SK-N-SH treated with all-trans-retinoic acid at 6 μM for 48 hours (cell line): ENCODE results near the gene SLC13A3.

Experiments used
- ATAC-seq: fragments of 200-7000 bp; cut with Tn5 transposase; 3 replicates; pipeline ENCODE4 v1.9.1; 2020; ENCODE audit warnings: mild to moderate bottlenecking, moderate library complexity
- ARNTL ChIP-seq: fragments of 450-650 bp; formaldehyde crosslinking; IDR thresholded peaks from 2 replicates; pipeline ENCODE4 v1.5.0; 2020; ENCODE audit warnings: low read depth, mild to moderate bottlenecking, moderate library complexity, borderline replicate concordance
- BACH2 ChIP-seq: fragments of 250-450 bp; sonication (Bioruptor Pico); IDR thresholded peaks from 2 replicates; pipeline ENCODE4 v1.9.0; 2021; ENCODE audit warnings: mild to moderate bottlenecking, borderline replicate concordance
- CSDC2 ChIP-seq: fragments of 250-450 bp; sonication (Bioruptor Pico); IDR thresholded peaks from 2 replicates; pipeline ENCODE4 v1.5.0; 2020; ENCODE audit warnings: mild to moderate bottlenecking, moderate library complexity
- CSRNP3 ChIP-seq: fragments of 250-450 bp; sonication (Bioruptor Pico); IDR thresholded peaks from 2 replicates; pipeline ENCODE4 v1.5.1; 2021; ENCODE audit warnings: mild to moderate bottlenecking, moderate library complexity
- ESRRG ChIP-seq: fragments of 250-450 bp; sonication (Bioruptor Pico); IDR thresholded peaks from 2 replicates; pipeline ENCODE4 v1.6.1; 2021; ENCODE audit warnings: mild to moderate bottlenecking
- GLIS3 ChIP-seq: fragments of 250-450 bp; sonication (Bioruptor Pico); IDR thresholded peaks from 2 replicates; pipeline ENCODE4 v1.5.0; 2020; ENCODE audit warnings: mild to moderate bottlenecking, moderate library complexity
- ISL1 ChIP-seq: fragments of 250-450 bp; sonication (Bioruptor Pico); IDR thresholded peaks from 2 replicates; pipeline ENCODE4 v2.1.2; 2022; ENCODE audit warnings: mild to moderate bottlenecking, moderate library complexity
- OSR1 ChIP-seq: fragments of 250-450 bp; sonication (Bioruptor Pico); IDR thresholded peaks from 2 replicates; pipeline ENCODE4 v1.8.0; 2022; ENCODE audit warnings: moderate library complexity, mild to moderate bottlenecking, inconsistent platforms
- POU6F1 ChIP-seq: fragments of 250-450 bp; sonication (Bioruptor Pico); IDR thresholded peaks from 2 replicates; pipeline ENCODE4 v1.8.0; 2021; ENCODE audit warnings: low read depth, mild to moderate bottlenecking, moderate library complexity, borderline replicate concordance
- PPARA ChIP-seq: fragments of 250-450 bp; sonication (Bioruptor Pico); IDR thresholded peaks from 2 replicates; pipeline ENCODE4 v1.5.0; 2020; ENCODE audit warnings: mild to moderate bottlenecking, borderline replicate concordance
- RARB ChIP-seq: fragments of 250-450 bp; sonication (Bioruptor Pico); IDR thresholded peaks from 2 replicates; pipeline ENCODE4 v1.8.0; 2021; ENCODE audit warnings: mild to moderate bottlenecking, moderate library complexity
- TCF4 ChIP-seq: fragments of 250-450 bp; sonication (Bioruptor Pico); IDR thresholded peaks from 2 replicates; pipeline ENCODE4 v1.8.0; 2021; ENCODE audit warnings: mild to moderate bottlenecking, moderate library complexity, borderline replicate concordance
- TOX ChIP-seq: fragments of 250-450 bp; sonication (Bioruptor Pico); IDR thresholded peaks from 2 replicates; pipeline ENCODE4 v1.8.0; 2021; ENCODE audit warnings: mild to moderate bottlenecking, moderate library complexity, borderline replicate concordance
- TSHZ2 ChIP-seq: fragments of 250-450 bp; sonication (Bioruptor Pico); IDR thresholded peaks from 2 replicates; pipeline ENCODE4 v1.5.0; 2020; ENCODE audit warnings: mild to moderate bottlenecking, moderate library complexity
- ZC3H10 ChIP-seq: fragments of 250-450 bp; sonication (Bioruptor Pico); IDR thresholded peaks from 2 replicates; pipeline ENCODE4 v1.5.1; 2021; ENCODE audit warnings: mild to moderate bottlenecking, moderate library complexity
- ZFP3 ChIP-seq: fragments of 250-450 bp; sonication (Bioruptor Pico); IDR thresholded peaks from 2 replicates; pipeline ENCODE4 v1.5.0; 2020; ENCODE audit warnings: mild to moderate bottlenecking, moderate library complexity
- ZFP30 ChIP-seq: fragments of 450-650 bp; formaldehyde crosslinking; IDR thresholded peaks from 2 replicates; pipeline ENCODE4 v1.5.0; 2022; ENCODE audit warnings: mild to moderate bottlenecking, moderate library complexity
- ZNF565 ChIP-seq: fragments of 450-650 bp; formaldehyde crosslinking; conservative IDR thresholded peaks from 2 replicates; pipeline ENCODE4 v1.5.0; 2020; ENCODE audit warnings: low read depth, mild to moderate bottlenecking, moderate library complexity
- ZNF70 ChIP-seq: fragments of 450-650 bp; formaldehyde crosslinking; IDR thresholded peaks from 2 replicates; pipeline ENCODE4 v1.5.0; 2020; ENCODE audit warnings: mild to moderate bottlenecking, moderate library complexity
- TF ChIP-seq, protein P1 (sequence below): fragments of 250-450 bp; sonication (Bioruptor Pico); IDR thresholded peaks from 2 replicates; pipeline ENCODE4 v1.5.1; 2020; ENCODE audit warnings: low read depth, mild to moderate bottlenecking, moderate library complexity
- TF ChIP-seq, protein P2 (sequence below): fragments of 250-450 bp; sonication (Bioruptor Pico); IDR thresholded peaks from 2 replicates; pipeline ENCODE4 v1.8.0; 2020; ENCODE audit warnings: mild to moderate bottlenecking, moderate library complexity, borderline replicate concordance

Gene SLC13A3

GRCh38 chr20:46640536-46641311 lies 10.5 kb downstream of the SLC13A3 start:
- no peak for TF ChIP-seq CSDC2 (CRISPR knock-in tag)
- TF ChIP-seq ISL1 = no peak
- no peak for TF ChIP-seq ZNF565
- no peak for TF ChIP-seq BACH2 (CRISPR knock-in tag)
- no peak for TF ChIP-seq PPARA (CRISPR knock-in tag)
- TF ChIP-seq TCF4 (CRISPR knock-in tag) = no peak
- no peak for TF ChIP-seq CSRNP3 (CRISPR knock-in tag)
- no peak for TF ChIP-seq ZC3H10
- TF ChIP-seq RARB (CRISPR knock-in tag) = no peak
- no peak for ATAC-seq

DNA sequence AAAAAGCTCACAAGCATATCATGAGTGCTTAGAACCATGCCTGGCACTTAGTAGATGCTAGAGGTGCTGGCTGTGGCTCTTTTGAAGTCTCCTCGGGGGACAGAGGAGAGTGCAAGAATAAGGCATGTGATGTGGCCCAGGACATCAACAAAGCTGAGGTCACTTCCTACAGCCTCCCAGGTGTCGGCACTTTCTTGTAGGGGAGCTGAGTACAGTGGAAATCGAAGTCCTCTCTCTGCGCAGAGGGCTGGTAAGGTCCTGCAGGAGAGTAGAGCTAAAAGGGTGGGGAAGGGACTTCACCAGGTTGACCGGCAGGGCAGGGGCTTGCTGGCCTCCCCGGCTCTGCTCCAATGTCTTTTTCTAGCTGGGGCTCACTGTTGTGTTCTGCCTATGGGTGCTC lies 11.2 kb downstream of the SLC13A3 start:
- TF ChIP-seq GLIS3 (CRISPR knock-in tag) (no peak), ESRRG (CRISPR knock-in tag) (no peak), BACH2 (CRISPR knock-in tag) (no peak), TCF4 (CRISPR knock-in tag) (no peak), OSR1 (CRISPR knock-in tag) (no peak)
- TF ChIP-seq, protein P1, sequence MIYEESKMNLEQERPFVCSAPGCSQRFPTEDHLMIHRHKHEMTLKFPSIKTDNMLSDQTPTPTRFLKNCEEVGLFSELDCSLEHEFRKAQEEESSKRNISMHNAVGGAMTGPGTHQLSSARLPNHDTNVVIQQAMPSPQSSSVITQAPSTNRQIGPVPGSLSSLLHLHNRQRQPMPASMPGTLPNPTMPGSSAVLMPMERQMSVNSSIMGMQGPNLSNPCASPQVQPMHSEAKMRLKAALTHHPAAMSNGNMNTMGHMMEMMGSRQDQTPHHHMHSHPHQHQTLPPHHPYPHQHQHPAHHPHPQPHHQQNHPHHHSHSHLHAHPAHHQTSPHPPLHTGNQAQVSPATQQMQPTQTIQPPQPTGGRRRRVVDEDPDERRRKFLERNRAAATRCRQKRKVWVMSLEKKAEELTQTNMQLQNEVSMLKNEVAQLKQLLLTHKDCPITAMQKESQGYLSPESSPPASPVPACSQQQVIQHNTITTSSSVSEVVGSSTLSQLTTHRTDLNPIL (CRISPR knock-in tag) = no peak
- TF ChIP-seq, protein P2, sequence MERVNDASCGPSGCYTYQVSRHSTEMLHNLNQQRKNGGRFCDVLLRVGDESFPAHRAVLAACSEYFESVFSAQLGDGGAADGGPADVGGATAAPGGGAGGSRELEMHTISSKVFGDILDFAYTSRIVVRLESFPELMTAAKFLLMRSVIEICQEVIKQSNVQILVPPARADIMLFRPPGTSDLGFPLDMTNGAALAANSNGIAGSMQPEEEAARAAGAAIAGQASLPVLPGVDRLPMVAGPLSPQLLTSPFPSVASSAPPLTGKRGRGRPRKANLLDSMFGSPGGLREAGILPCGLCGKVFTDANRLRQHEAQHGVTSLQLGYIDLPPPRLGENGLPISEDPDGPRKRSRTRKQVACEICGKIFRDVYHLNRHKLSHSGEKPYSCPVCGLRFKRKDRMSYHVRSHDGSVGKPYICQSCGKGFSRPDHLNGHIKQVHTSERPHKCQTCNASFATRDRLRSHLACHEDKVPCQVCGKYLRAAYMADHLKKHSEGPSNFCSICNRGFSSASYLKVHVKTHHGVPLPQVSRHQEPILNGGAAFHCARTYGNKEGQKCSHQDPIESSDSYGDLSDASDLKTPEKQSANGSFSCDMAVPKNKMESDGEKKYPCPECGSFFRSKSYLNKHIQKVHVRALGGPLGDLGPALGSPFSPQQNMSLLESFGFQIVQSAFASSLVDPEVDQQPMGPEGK (CRISPR knock-in tag) = no peak
- no peak for ATAC-seq

DNA sequence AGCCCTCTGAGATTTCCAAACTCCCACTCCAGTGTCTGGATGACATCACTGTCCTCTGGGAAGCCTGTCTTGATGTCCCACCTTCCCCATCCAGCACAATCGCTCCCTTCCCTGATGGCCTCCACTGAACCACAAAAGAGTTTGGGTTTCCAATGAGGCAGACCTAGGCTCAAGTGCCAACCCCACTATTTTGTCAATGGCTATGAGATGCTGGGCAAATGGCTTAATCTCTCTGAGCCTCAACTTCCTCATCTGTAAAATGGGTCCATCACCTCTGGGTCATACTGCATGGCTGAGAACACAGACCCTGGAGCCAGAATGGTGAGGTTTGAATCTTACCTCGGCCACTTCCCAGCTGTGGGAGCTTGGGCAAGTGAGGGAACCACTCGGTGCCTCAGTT lies 11.7 kb downstream of the SLC13A3 start:
- no peak for ATAC-seq
- TF ChIP-seq RARB (CRISPR knock-in tag) (no peak), BACH2 (CRISPR knock-in tag) (no peak), TSHZ2 (CRISPR knock-in tag) (no peak), ZNF70 (CRISPR knock-in tag) (no peak)

GRCh38 chr20:46638898-46639274 lies 12.4 kb downstream of the SLC13A3 start:
- ATAC-seq = no peak
- no peak for TF ChIP-seq ARNTL
- no peak for TF ChIP-seq TOX (CRISPR knock-in tag)
- no peak for TF ChIP-seq ISL1
- TF ChIP-seq, protein P2 (CRISPR knock-in tag) = no peak
- no peak for TF ChIP-seq TSHZ2 (CRISPR knock-in tag)
- TF ChIP-seq TCF4 (CRISPR knock-in tag) = no peak
- no peak for TF ChIP-seq POU6F1 (CRISPR knock-in tag)
- no peak for TF ChIP-seq BACH2 (CRISPR knock-in tag)
- TF ChIP-seq ZFP30 = no peak
- TF ChIP-seq CSDC2 (CRISPR knock-in tag) = no peak
- TF ChIP-seq ZFP3 (CRISPR knock-in tag) = no peak
- no peak for TF ChIP-seq RARB (CRISPR knock-in tag)
- TF ChIP-seq GLIS3 (CRISPR knock-in tag) = no peak
